MCF 10A (cell line): ENCODE data around the gene MAD2L1BP. TPM values are rescaled to one million over a fixed set of nuclear protein-coding genes. Genes with fewer than 3 reads are reported as not detected.
A peak's percentile ranks its signal among the peaks of the same experiment; 100 is the strongest.
"Not testable (repeated sequence)": the region's sequence is repeated elsewhere in the genome, so short reads cannot be mapped to it uniquely, and the experiment has no call there.

Source experiments
- BruUV-seq: library from RNA; stranded (reverse); fragments of 400-500 nt; replicated peaks from 2 replicates; lab custom pipeline; 2021; lab: Mats Ljungman, UMichigan
- CTCF ChIA-PET: fragments of 300-600 bp; sonication (Branson Sonifier 250); formaldehyde crosslinking; extraction: SDS; loops from one replicate; lab custom pipeline; 2021; ENCODE audit warnings: antibody characterized with exemption, inconsistent platforms; lab: Yijun Ruan, JAX
- POLR2A ChIA-PET: fragments of 300-600, 350-650 bp; sonication (Branson Sonifier 250); formaldehyde crosslinking; extraction: SDS; loops from one replicate; lab custom pipeline; 2020; ENCODE audit warnings: antibody characterized with exemption, inconsistent platforms; lab: Yijun Ruan, JAX
- DNase-seq: peaks from one replicate; pipeline ENCODE4 v3.0.0-alpha.2; 2018; ENCODE audit not compliant: unreplicated experiment
- H3K27ac Mint-ChIP-seq: one replicate; pipeline ENCODE4 v1.8.0; 2022; ENCODE audit warnings: mild to moderate bottlenecking, low read depth, mixed read lengths; ENCODE audit not compliant: unreplicated experiment
- H3K27me3 Mint-ChIP-seq: one replicate; pipeline ENCODE4 v1.8.0; 2022; ENCODE audit warnings: mixed read lengths; ENCODE audit not compliant: insufficient read depth, unreplicated experiment
- H3K36me3 Mint-ChIP-seq: one replicate; pipeline ENCODE4 v1.8.0; 2022; ENCODE audit warnings: mild to moderate bottlenecking, moderate library complexity, mixed read lengths; ENCODE audit not compliant: insufficient read depth, unreplicated experiment
- H3K4me1 Mint-ChIP-seq: one replicate; pipeline ENCODE4 v1.8.0; 2022; ENCODE audit warnings: mixed read lengths; ENCODE audit not compliant: insufficient read depth, unreplicated experiment
- H3K4me3 Mint-ChIP-seq: one replicate; pipeline ENCODE4 v1.8.0; 2022; ENCODE audit warnings: mild to moderate bottlenecking, moderate library complexity, mixed read lengths; ENCODE audit not compliant: unreplicated experiment
- H3K9me3 Mint-ChIP-seq: one replicate; pipeline ENCODE4 v1.8.0; 2022; ENCODE audit warnings: mixed read lengths; ENCODE audit not compliant: unreplicated experiment
- intact Hi-C: fragments of 100-400 bp; cut with micrococcal nuclease; formaldehyde crosslinking; loops from 2 replicates; pipeline ENCODE4 v1.14.1; 2022
- total RNA-seq: library from RNA; stranded (reverse); gene quantifications from 2 replicates; pipeline ENCODE4 v1.2.3, GENCODE V29; 2022
- TF ChIP-seq, protein P1 (sequence below): fragments of 200-600 bp; IDR thresholded peaks from one replicate; pipeline ENCODE4 v1.8.0; 2022; ENCODE audit warnings: antibody characterized with exemption, mild to moderate bottlenecking; ENCODE audit not compliant: unreplicated experiment

Gene MAD2L1BP
- total RNA-seq, 1 experiment from 2014 or later, result 21.6 TPM

DNA sequence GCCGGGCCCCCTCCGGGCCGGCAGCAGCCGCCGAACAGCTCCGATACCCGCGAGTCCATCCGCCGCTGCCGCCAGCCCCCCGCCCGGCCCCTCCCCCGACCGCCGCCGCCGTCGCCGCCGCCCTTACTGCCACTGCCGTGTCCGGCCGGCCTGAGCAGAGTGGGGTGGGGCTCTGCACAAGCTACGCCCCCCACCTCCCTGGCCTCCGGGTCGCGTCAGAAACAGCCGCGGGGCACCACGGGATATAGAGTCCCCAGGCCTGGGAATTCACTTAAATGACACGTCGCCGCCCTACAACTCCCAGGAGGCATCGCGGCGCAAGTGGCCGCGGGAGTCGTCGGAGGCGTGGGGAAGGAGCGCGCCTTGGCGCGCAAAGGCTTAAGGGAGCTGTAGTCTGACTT is 6.5 kb upstream of the MAD2L1BP start, which contains the start of gene GTPBP2:
TSS of gene GTPBP2 (minus strand) at position 161 of the 401 bp plus-strand sequence. CDS start at position 59, 102 bp downstream.
- Mint-ChIP-seq H3K36me3 (peaks cover 12% of the 10 kb centered on the region), H3K9me3 (no peaks in the 10 kb centered on the region)
- CTCF ChIA-PET, result interaction anchor here (1.1 to 1.2 kb wide), 2 partner anchors 21 to 144 kb away, joined by 3 to 5 read pairs; no protein-coding TSS in a partner anchor

DNA sequence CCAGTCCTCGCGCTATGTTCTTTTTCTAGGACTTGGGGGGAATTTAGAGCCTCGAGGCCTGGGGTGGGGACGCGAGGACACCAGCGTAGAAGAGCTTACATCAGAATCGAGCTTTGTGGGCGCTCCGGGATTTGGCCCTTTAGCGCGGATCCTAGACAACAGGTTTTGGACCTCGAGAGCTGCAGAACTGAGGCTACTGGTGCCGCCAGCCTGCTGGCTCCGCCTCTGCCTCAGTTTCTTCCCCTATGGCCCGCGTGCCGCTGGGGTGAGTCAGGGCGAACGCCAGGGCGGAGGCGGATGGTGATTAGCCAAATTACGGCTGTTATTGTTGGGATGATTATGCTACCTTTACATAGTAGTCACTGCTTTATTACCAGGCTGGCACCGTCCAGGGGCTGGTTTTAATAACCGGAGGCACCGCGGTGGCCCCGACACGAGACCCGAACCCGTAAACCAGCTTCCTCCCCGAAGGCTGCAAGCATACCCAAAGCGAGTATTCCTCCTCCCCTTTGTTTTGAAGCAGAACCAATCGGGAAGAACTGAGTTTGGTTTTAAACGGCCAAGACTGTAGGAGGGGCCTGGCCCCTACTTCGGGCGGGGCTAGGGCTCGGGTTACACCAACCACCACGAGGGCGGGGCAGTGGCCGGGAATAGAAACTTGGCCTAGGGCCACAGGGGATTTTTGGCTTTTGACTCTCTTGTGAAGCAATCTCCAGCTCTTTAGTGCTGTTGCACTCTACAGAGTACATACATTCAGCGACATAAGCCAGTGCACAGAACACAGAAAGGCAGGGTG is 5.9 kb upstream of the MAD2L1BP start:
- intact Hi-C loops, result loop anchor here (2.0 to 5.0 kb wide), 2 partner anchors 38 to 141 kb away; partner anchors contain the start of gene VEGFA
- Mint-ChIP-seq H3K36me3 (peaks cover 11% of the 10 kb centered on the region), H3K4me3 (peak overlapping the region; percentile 99), H3K4me1 (peaks cover 34% of the 10 kb centered on the region), H3K27me3 (no peaks in the 10 kb centered on the region), H3K27ac (peak overlapping the region; percentile 97), H3K9me3 (no peaks in the 10 kb centered on the region)
- BruUV-seq, result TSS peak; percentile 3
- peak; percentile 99 for DNase-seq
- TF ChIP-seq, protein P1, sequence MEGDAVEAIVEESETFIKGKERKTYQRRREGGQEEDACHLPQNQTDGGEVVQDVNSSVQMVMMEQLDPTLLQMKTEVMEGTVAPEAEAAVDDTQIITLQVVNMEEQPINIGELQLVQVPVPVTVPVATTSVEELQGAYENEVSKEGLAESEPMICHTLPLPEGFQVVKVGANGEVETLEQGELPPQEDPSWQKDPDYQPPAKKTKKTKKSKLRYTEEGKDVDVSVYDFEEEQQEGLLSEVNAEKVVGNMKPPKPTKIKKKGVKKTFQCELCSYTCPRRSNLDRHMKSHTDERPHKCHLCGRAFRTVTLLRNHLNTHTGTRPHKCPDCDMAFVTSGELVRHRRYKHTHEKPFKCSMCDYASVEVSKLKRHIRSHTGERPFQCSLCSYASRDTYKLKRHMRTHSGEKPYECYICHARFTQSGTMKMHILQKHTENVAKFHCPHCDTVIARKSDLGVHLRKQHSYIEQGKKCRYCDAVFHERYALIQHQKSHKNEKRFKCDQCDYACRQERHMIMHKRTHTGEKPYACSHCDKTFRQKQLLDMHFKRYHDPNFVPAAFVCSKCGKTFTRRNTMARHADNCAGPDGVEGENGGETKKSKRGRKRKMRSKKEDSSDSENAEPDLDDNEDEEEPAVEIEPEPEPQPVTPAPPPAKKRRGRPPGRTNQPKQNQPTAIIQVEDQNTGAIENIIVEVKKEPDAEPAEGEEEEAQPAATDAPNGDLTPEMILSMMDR, result no peak
- ChIA-PET CTCF (interaction anchor here (0.7 to 1.2 kb wide), 3 partner anchors 22 to 143 kb away, joined by 3 to 5 read pairs (median 3); no protein-coding TSS in a partner anchor), POLR2A (interaction anchor here (0.5 to 2.3 kb wide), 43 partner anchors 9 to 646 kb away, joined by 3 to 49 read pairs (median 4); partner anchors contain the start of genes HSP90AB1, KLC4, KLHDC3 and MRPL2)

More for the DNA sequence above, 6.5 kb upstream of the MAD2L1BP start, which contains the start of gene GTPBP2:
- POLR2A ChIA-PET, result interaction anchor here (0.5 to 2.3 kb wide), 42 partner anchors 10 to 645 kb away, joined by 3 to 49 read pairs (median 4); partner anchors contain the start of genes HSP90AB1, KLC4, KLHDC3 and MRPL2
- intact Hi-C loops, result loop anchor here (2.0 kb wide), 1 partner anchor 142 kb away; the partner anchor contains the start of gene VEGFA
- no peaks in the 10 kb centered on the region for H3K27me3 Mint-ChIP-seq
- H3K27ac Mint-ChIP-seq, result peak within 1 kb of the TSS; percentile 97
- peak within 1 kb of the TSS; percentile 99 for H3K4me3 Mint-ChIP-seq
- DNase-seq, result peak; percentile 100
- TF ChIP-seq, protein P1, result no peak
- no TSS peak for BruUV-seq
- peaks cover 39% of the 10 kb centered on the region for H3K4me1 Mint-ChIP-seq

DNA sequence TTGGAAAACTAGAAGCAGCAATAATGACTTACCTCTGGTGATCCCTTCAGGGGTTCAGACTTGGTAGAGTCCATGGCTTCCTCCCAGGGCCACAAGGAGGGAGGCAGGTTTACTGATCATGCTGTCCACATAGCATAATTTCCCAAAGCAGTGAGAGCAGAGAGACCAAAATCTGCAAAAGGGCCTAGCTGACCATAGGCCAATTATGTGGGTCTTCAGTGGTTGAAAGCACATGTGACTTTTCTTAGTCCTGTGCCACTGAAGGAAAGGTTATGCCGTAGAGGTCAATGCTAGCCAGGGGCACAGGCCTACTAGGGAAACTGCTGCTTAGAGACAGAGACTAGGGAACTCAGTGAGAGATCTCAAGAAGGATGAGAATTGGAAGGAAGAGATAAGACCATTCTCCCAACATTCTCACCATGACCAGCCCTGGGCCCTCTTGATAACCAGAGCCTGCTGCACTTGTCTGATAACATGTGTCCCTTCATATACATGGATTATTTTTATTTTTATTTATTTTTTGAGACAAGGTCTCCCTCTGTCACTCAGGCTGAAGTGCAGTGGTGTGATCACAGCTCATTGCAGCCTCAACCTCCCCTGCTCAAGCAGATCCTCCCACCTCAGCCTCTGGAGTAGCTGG is 4.5 kb upstream of the MAD2L1BP start:
- H3K27ac Mint-ChIP-seq, result peak overlapping the region; percentile 97
- no TSS peak for BruUV-seq
- DNase-seq, result no peak
- CTCF ChIA-PET, result interaction anchor here (0.6 kb wide), 2 partner anchors 216 to 635 kb away, joined by 3 read pairs; no protein-coding TSS in a partner anchor
- H3K4me1 Mint-ChIP-seq, result peaks cover 23% of the 10 kb centered on the region
- H3K4me3 Mint-ChIP-seq, result peak overlapping the region; percentile 99
- intact Hi-C loops, result loop anchor here (5.0 kb wide), 1 partner anchor 36 kb away; no protein-coding TSS in a partner anchor
- no peaks in the 10 kb centered on the region for H3K9me3 Mint-ChIP-seq
- POLR2A ChIA-PET, result interaction anchor here (0.6 to 2.3 kb wide), 7 partner anchors 10 to 144 kb away, joined by 3 to 49 read pairs (median 6); partner anchors contain the start of genes POLR1C and YIPF3
- TF ChIP-seq, protein P1, result no peak
- H3K27me3 Mint-ChIP-seq, result no peaks in the 10 kb centered on the region
- peaks cover 19% of the 10 kb centered on the region for H3K36me3 Mint-ChIP-seq

DNA sequence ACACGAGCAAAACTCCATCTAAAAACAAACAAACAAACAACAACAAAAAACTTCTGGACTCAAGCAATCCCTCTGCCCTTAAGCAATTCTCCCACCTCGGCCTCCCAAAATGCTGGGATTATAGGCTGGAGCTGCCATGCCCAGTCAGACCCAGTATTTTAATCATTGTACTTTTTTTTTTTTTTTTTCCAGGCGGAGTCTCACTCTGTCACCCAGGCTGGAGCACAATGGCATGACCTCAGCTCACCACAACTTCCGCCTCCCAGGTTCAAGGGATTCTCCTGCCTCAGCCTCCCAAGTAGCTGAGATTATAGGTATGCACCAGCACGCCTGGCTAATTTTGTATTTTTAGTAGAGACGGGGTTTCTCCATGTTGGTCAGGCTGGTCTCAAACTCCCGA is 2.6 kb upstream of the MAD2L1BP start:
- peaks cover 28% of the 10 kb centered on the region for H3K36me3 Mint-ChIP-seq
- CTCF ChIA-PET, BruUV-seq, H3K9me3 Mint-ChIP-seq, POLR2A ChIA-PET, H3K27ac Mint-ChIP-seq, H3K27me3 Mint-ChIP-seq, H3K4me1 Mint-ChIP-seq, H3K4me3 Mint-ChIP-seq, DNase-seq: not testable (repeated sequence)
- intact Hi-C loops, result loop anchor here (5.0 kb wide), 1 partner anchor 34 kb away; no protein-coding TSS in a partner anchor
